ENCODE results near the gene FDX2.
A peak's percentile ranks its signal among the peaks of the same experiment; 100 is the strongest.

Gene FDX2

GRCh38 chr19:10332965-10333757 lies 17.3 kb upstream of the FDX2 start, which contains the start of gene RAVER1:
Gene RAVER1, minus strand, starts transcription at chr19:10333529. Its CDS starts 22 bp downstream, at chr19:10333507.
- peak; percentile 100 for DNase-seq (ENCODE audit: low spot score)

- DNase-seq (ENCODE audit: low spot score): no peak
These were observed 16.5 kb upstream of the FDX2 start for GRCh38 chr19:10332158-10332964.

- DNase-seq (ENCODE audit: low spot score): no peak
These were observed 13.7 kb upstream of the FDX2 start for GRCh38 chr19:10329555-10329954.

GRCh38 chr19:10328558-10329429 lies 13.0 kb upstream of the FDX2 start:
- DNase-seq (ENCODE audit: low spot score): no peak

GRCh38 chr19:10327793-10328192 lies 12.0 kb upstream of the FDX2 start:
- no peak for DNase-seq (ENCODE audit: low spot score)

- DNase-seq (ENCODE audit: low spot score): no peak
These were observed 9.9 kb upstream of the FDX2 start for GRCh38 chr19:10325732-10326131.

GRCh38 chr19:10321874-10322835 lies 6.3 kb upstream of the FDX2 start:
- no peak for DNase-seq (ENCODE audit: low spot score)

GRCh38 chr19:10321417-10321797 lies 5.6 kb upstream of the FDX2 start:
- no peak for DNase-seq (ENCODE audit: low spot score)

GRCh38 chr19:10320602-10321416 lies 5.0 kb upstream of the FDX2 start:
- no peak for DNase-seq (ENCODE audit: low spot score)

- DNase-seq (ENCODE audit: low spot score): no peak
These were observed 3.2 kb upstream of the FDX2 start for GRCh38 chr19:10318807-10319682.

GRCh38 chr19:10317857-10318462 lies 2.1 kb upstream of the FDX2 start:
- DNase-seq (ENCODE audit: low spot score): no peak

- DNase-seq (ENCODE audit: low spot score): no peak
These were observed 1.4 kb upstream of the FDX2 start for GRCh38 chr19:10317045-10317856.

- no peak for DNase-seq (ENCODE audit: low spot score)
These were observed 622 bp upstream of the FDX2 start for GRCh38 chr19:10316229-10317044.

- DNase-seq (ENCODE audit: low spot score): no peak
These were observed 6.4 kb downstream of the FDX2 start, which contains the start of gene ZGLP1 for GRCh38 chr19:10309423-10309822. Gene ZGLP1, minus strand, starts transcription at chr19:10309815.

- DNase-seq (ENCODE audit: low spot score): no peak
These were observed 9.5 kb downstream of the FDX2 start for GRCh38 chr19:10306327-10306726.

- no peak for DNase-seq (ENCODE audit: low spot score)
These were observed 10.5 kb downstream of the FDX2 start for GRCh38 chr19:10305139-10305806.

All from germinal center (tissue), 1 donor.